IMR-90 (cell line): ENCODE data around the gene DOCK9. TPM values are rescaled to one million over a fixed set of nuclear protein-coding genes. Genes with fewer than 3 reads are reported as not detected.

Source experiments
- ATAC-seq: fragments of 200-7000 bp; cut with Tn5 transposase; 2 replicates; pipeline ENCODE4 v1.9.1; 2020; ENCODE audit warnings: low read depth, mild to moderate bottlenecking, moderate library complexity
- BruUV-seq: library from RNA; stranded (reverse); fragments of 400-500 nt; replicated peaks from 2 replicates; lab custom pipeline; 2021; lab: Mats Ljungman, UMichigan
- CTCF ChIA-PET: fragments of 300-600 bp; formaldehyde crosslinking; extraction: SDS; loops from one replicate; lab custom pipeline; 2021; ENCODE audit warnings: antibody characterized with exemption; lab: Yijun Ruan, JAX
- POLR2A ChIA-PET: fragments of 300-600 bp; sonication (Branson Sonifier 250); formaldehyde crosslinking; loops from one replicate; lab custom pipeline; 2022; ENCODE audit warnings: antibody characterized with exemption; ENCODE audit not compliant: unreplicated experiment; lab: Charles Lee
- DNase-seq: peaks from one replicate; pipeline ENCODE4 v3.0.0; 2013
- H2AFZ ChIP-seq: replicated peaks from 2 replicates; pipeline ENCODE3; 2013; ENCODE audit warnings: low read length, mild to moderate bottlenecking; ENCODE audit not compliant: poor library complexity
- H2AK5ac ChIP-seq: 2 replicates; pipeline ENCODE4 v1.6.1; 2013; ENCODE audit warnings: low read depth, low read length, inconsistent platforms
- H2AK9ac ChIP-seq: replicated peaks from 2 replicates; pipeline ENCODE3; 2013; ENCODE audit warnings: mild to moderate bottlenecking, low read depth, low read length, moderate library complexity; ENCODE audit not compliant: poor library complexity
- H2BK120ac ChIP-seq: 2 replicates; pipeline ENCODE4 v1.6.1; 2013; ENCODE audit warnings: low read depth, low read length, inconsistent platforms
- H2BK15ac ChIP-seq: 3 replicates; pipeline ENCODE4 v1.6.1; 2013; ENCODE audit warnings: low read depth, low read length, inconsistent platforms
- H2BK20ac ChIP-seq: 2 replicates; pipeline ENCODE4 v1.6.1; 2013; ENCODE audit warnings: low read depth, mild to moderate bottlenecking, inconsistent platforms, low read length, moderate library complexity
- H2BK5ac ChIP-seq: 2 replicates; pipeline ENCODE4 v1.6.1; 2013; ENCODE audit warnings: mild to moderate bottlenecking, low read depth, low read length, inconsistent platforms; ENCODE audit not compliant: poor library complexity, severe bottlenecking
- H3K14ac ChIP-seq: replicated peaks from 2 replicates; pipeline ENCODE4 v1.6.1; 2013; ENCODE audit warnings: low read depth, low read length, inconsistent platforms
- H3K18ac ChIP-seq: 2 replicates; pipeline ENCODE4 v1.6.1; 2013; ENCODE audit warnings: low read depth, low read length, control low read depth
- H3K23ac ChIP-seq: 2 replicates; pipeline ENCODE4 v1.6.1; 2013; ENCODE audit warnings: low read depth, low read length, inconsistent platforms
- H3K27ac ChIP-seq: 2 replicates; pipeline ENCODE4 v1.5.1; 2013; ENCODE audit warnings: mild to moderate bottlenecking, control low read depth, low read length; ENCODE audit not compliant: insufficient read depth
- H3K27me3 ChIP-seq: 2 replicates; pipeline ENCODE4 v1.6.1; 2013; ENCODE audit warnings: low read length; ENCODE audit not compliant: control insufficient read depth, insufficient read depth
- H3K36me3 ChIP-seq: 2 replicates; pipeline ENCODE4 v1.6.1; 2013; ENCODE audit warnings: low read length, mixed read lengths; ENCODE audit not compliant: control insufficient read depth, insufficient read depth
- H3K4ac ChIP-seq: 2 replicates; pipeline ENCODE4 v1.6.1; 2013; ENCODE audit warnings: low read depth, low read length, inconsistent platforms
- H3K4me1 ChIP-seq: 2 replicates; pipeline ENCODE4 v1.6.1; 2013; ENCODE audit warnings: low read length, mixed read lengths; ENCODE audit not compliant: control insufficient read depth, insufficient read depth
- H3K4me2 ChIP-seq: 2 replicates; pipeline ENCODE4 v1.6.1; 2013; ENCODE audit warnings: low read depth, mild to moderate bottlenecking, control low read depth, low read length, moderate library complexity
- H3K4me3 ChIP-seq: 2 replicates; pipeline ENCODE4 v1.5.1; 2013; ENCODE audit warnings: low read depth, mild to moderate bottlenecking, control low read depth, low read length, moderate library complexity; ENCODE audit not compliant: insufficient read depth
- H3K56ac ChIP-seq: 2 replicates; pipeline ENCODE4 v1.6.1; 2013; ENCODE audit warnings: low read length, inconsistent platforms; ENCODE audit not compliant: insufficient read depth; ENCODE audit errors: extremely low read depth
- H3K79me1 ChIP-seq, 2 experiments: 2 replicates each; pipeline ENCODE4 v1.6.1; 2013; ENCODE audit warnings: low read length in 2 of 2, inconsistent platforms in 1 of 2, low read depth in 1 of 2
- H3K9ac ChIP-seq: 2 replicates; pipeline ENCODE4 v1.6.1; 2013; ENCODE audit warnings: low read depth, low read length, control low read depth
- H3K9me1 ChIP-seq: 2 replicates; pipeline ENCODE4 v1.6.1; 2013; ENCODE audit warnings: low read length, inconsistent platforms; ENCODE audit not compliant: insufficient read depth
- H3K9me3 ChIP-seq: 2 replicates; pipeline ENCODE4 v1.6.1; 2013; ENCODE audit warnings: low read length; ENCODE audit not compliant: control insufficient read depth, insufficient read depth
- H4K20me1 ChIP-seq: 2 replicates; pipeline ENCODE4 v1.6.1; 2013; ENCODE audit warnings: low read length, inconsistent platforms; ENCODE audit not compliant: insufficient read depth
- H4K5ac ChIP-seq: 2 replicates; pipeline ENCODE4 v1.6.1; 2013; ENCODE audit warnings: mild to moderate bottlenecking, low read depth, low read length, control low read depth
- H4K8ac ChIP-seq, 2 experiments: 2 replicates each; pipeline ENCODE4 v1.6.1; 2013; ENCODE audit warnings: low read depth in 2 of 2, low read length in 2 of 2, control low read depth in 1 of 2, inconsistent platforms in 1 of 2
- H4K91ac ChIP-seq: 2 replicates; pipeline ENCODE4 v1.6.1; 2013; ENCODE audit warnings: low read depth, low read length, inconsistent platforms; ENCODE audit not compliant: insufficient read depth
- POLR2A ChIP-seq: IDR thresholded peaks from 2 replicates; pipeline ENCODE4 v1.6.1; 2012; ENCODE audit warnings: mild to moderate bottlenecking, low read depth, low read length
- RAD21 ChIP-seq: IDR thresholded peaks from 2 replicates; pipeline ENCODE4 v1.6.1; 2012; ENCODE audit warnings: low read length, improper control_type of control experiment
- WGBS, 2 experiments: methylation state at CpG; one replicate each; pipeline versions ENCODE4 v1.1.5 to v1.1.7; 2013; ENCODE audit warnings: missing lambda C conversion rate in 2 of 2; ENCODE audit not compliant: insufficient read length in 1 of 2; ENCODE audit errors: extremely low coverage in 2 of 2; 5-methylcytosine and 5-hydroxymethylcytosine counted together
- dilution Hi-C: fragments of 300-500 bp; cut with HindIII; formaldehyde crosslinking; loops from one replicate; pipeline ENCODE4 v1.14.3; 2018; ENCODE audit warnings: low sequenced_read_pairs; ENCODE audit not compliant: unreplicated experiment
- in situ Hi-C: fragments of 300-500 bp; cut with MboI; formaldehyde crosslinking; loops from 3 replicates; pipeline ENCODE4 v1.14.3; 2019; ENCODE audit warnings: low sequenced_read_pairs, inconsistent platforms, mixed read lengths
- intact Hi-C: fragments of 100-400 bp; cut with micrococcal nuclease; formaldehyde crosslinking; loops from 2 replicates; pipeline ENCODE4 v1.10.0; 2022
- polyA plus RNA-seq, 3 experiments: library from polyadenylated mRNA; depleted of rRNA; stranded (reverse); fragments of >200 nt; gene quantifications; 2 replicates each; pipeline ENCODE4 v1.2.3, GENCODE V29; 2012; ENCODE audit warnings: low replicate concordance in 1 of 3
- total RNA-seq: library from RNA; depleted of rRNA; stranded (reverse); fragments of >200 nt; gene quantifications from 2 replicates; pipeline ENCODE4 v1.2.3, GENCODE V29; 2012

Gene DOCK9
- total and polyA plus RNA-seq, 2 of the 4 experiments (the other 2 are of a cell fraction) = 4.8 to 7.2 TPM

DNA sequence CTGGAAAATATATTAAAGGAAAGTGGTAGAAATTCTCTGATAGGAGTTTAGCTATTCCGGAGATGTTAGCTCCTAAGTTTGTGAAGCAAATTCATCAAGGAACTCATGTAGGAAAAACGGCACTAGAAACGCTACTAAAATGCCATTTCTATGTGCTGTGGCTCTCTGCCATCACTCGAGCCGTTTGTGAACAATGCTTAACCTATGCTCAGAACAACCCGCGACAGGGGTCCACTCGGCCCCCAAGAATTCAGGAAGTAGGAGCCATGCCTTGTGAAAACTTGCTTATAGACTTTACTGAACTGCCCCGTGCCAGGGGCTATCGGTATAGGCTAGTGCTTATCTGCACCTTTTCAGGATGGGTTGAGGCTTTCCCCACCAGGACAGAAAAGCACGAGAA lies 211.2 kb downstream of the DOCK9 start:
- Histone ChIP-seq H3K27me3 (peaks cover 19% of the 10 kb centered on the region), H3K18ac (no peak overlapping the region), H3K4me2 (no peak overlapping the region; the same call in 1 of the 2 replicates), H3K4me3 (no peak overlapping the region), H3K23ac (no peak overlapping the region), H3K4me1 (no peaks in the 10 kb centered on the region), H3K9ac (no peak overlapping the region), H3K9me3 (peaks cover 14% of the 10 kb centered on the region), H2AK5ac (no peak overlapping the region), H3K4ac (no peak overlapping the region), H3K27ac (no peak overlapping the region), H3K14ac (no peak overlapping the region), H4K8ac (no peak overlapping the region), H2AFZ (peak overlapping the region; percentile 21), H3K36me3 (no peaks in the 10 kb centered on the region), H4K91ac (no peak overlapping the region), H2BK120ac (no peak overlapping the region), H2BK15ac (no peak overlapping the region), H2BK5ac (no peak overlapping the region), H2BK20ac (no peak overlapping the region), H3K79me1 (no peaks in the 10 kb centered on the region), H3K9me1 (no peaks in the 10 kb centered on the region), H4K20me1 (no peaks in the 10 kb centered on the region), H3K56ac (no peak overlapping the region), H2AK9ac (no peak overlapping the region), H4K5ac (no peak overlapping the region)
- ATAC-seq (no peak), DNase-seq (peak; percentile 5)
- dilution Hi-C loops = no loop called here
- intact Hi-C loops = no loop called here
- ChIA-PET CTCF (no interaction called here), POLR2A (no interaction called here)
- in situ Hi-C loops = no loop called here
- 33% methylated on average over 9 of the region's 11 CpGs; no CpG with 5 or more reads in 1 of the 2 experiments for WGBS, 2 experiments
- no TSS peak for BruUV-seq
- no peak for TF ChIP-seq POLR2A
- no peak for TF ChIP-seq RAD21
